Activated naive CD8-positive, alpha-beta T cell (primary cell): Measurements from ENCODE around the gene PLEKHO1.
"Not testable (repeated sequence)": the region's sequence is repeated elsewhere in the genome, so short reads cannot be mapped to it uniquely, and the experiment has no call there.

Experiments used
- H3K27ac Mint-ChIP-seq: one replicate; pipeline ENCODE4 v1.8.0; 2021; ENCODE audit warnings: mixed read lengths
- H3K27me3 Mint-ChIP-seq: one replicate; pipeline ENCODE4 v1.8.0; 2021; ENCODE audit warnings: mixed read lengths
- H3K36me3 Mint-ChIP-seq: one replicate; pipeline ENCODE4 v1.8.0; 2021; ENCODE audit warnings: mixed read lengths
- H3K4me1 Mint-ChIP-seq: one replicate; pipeline ENCODE4 v1.8.0; 2021; ENCODE audit warnings: low read depth, mixed read lengths
- H3K4me3 Mint-ChIP-seq: one replicate; pipeline ENCODE4 v1.8.0; 2021; ENCODE audit warnings: mild to moderate bottlenecking, mixed read lengths
- H3K9me3 Mint-ChIP-seq: one replicate; pipeline ENCODE4 v1.8.0; 2021; ENCODE audit warnings: low read depth, mixed read lengths

The PLEKHO1 gene, protein sequence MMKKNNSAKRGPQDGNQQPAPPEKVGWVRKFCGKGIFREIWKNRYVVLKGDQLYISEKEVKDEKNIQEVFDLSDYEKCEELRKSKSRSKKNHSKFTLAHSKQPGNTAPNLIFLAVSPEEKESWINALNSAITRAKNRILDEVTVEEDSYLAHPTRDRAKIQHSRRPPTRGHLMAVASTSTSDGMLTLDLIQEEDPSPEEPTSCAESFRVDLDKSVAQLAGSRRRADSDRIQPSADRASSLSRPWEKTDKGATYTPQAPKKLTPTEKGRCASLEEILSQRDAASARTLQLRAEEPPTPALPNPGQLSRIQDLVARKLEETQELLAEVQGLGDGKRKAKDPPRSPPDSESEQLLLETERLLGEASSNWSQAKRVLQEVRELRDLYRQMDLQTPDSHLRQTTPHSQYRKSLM

DNA sequence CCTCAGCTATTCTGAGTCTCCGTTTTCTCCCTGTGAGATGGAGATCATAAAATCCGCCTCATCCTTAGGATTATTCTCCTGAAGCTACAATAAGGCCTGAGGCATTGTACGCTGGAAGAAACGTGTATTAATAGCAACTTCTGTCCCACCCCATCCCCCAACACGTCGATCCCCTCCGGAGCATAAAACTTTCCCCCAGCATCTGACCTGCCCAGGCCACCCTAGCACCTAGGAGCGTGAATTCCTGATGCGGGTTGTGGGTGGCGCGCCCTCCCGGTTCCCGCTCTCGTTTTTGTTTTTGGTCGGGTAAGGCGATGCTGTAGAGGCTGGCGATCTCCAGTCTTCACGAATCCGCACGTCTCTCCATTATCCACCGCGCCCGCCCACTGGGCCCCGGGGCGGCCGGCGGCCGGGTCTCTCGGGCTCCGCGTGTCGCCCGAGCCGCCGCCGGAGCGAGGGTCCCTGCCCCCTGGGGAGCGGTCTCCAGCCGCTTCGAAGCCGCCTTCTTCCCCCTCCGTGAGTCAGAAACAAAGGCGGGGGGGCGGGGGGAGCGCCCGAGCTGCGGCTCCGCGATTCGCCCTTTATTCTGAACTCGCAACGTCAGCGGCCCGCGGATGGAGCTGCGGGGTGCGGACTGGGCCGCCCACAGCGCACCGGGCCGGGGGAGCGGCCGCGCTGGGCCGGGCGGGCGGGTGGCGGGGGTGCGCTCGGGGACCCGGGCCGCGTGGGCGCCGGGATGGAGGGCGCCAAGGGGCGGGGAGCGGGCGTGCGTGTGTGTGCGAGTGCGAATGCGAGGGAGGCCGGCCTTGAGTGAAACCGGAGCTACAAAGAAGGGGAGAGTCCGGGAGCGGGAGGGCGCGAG, at the start of gene PLEKHO1:
Gene PLEKHO1 (plus strand): TSS at position 646 of the 862 bp plus-strand sequence. CDS start 342 bp downstream, outside the sequence.
- H3K36me3 Mint-ChIP-seq, result peaks cover 5% of the 10 kb centered on the region
- peaks cover 67% of the 10 kb centered on the region for H3K4me1 Mint-ChIP-seq
- peak within 1 kb of the TSS; percentile 91 for H3K27ac Mint-ChIP-seq
- H3K4me3 Mint-ChIP-seq, result peak within 1 kb of the TSS; percentile 94
- no peaks in the 10 kb centered on the region for H3K9me3 Mint-ChIP-seq
- no peaks in the 10 kb centered on the region for H3K27me3 Mint-ChIP-seq

DNA sequence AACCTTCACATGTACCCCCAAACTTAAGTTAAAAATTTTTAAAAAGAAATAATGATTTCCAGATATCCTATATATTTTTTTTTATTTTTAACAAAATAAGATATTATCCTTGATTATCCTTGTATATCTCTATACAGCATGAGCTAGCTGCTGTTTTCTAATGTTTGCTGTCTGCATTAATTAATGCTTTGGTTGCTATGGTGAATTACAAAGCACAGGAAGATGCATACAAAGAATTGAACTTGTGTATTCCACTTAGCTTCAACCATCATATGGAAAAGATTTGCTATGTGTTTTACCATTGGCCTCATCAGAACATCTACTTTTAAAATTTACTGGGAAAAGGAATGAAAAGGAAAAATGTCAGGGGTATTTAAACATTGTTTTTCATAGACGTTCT, 46.7 kb upstream of the PLEKHO1 start:
- Mint-ChIP-seq H3K4me3 (no peak overlapping the region), H3K27ac (no peak overlapping the region)

DNA sequence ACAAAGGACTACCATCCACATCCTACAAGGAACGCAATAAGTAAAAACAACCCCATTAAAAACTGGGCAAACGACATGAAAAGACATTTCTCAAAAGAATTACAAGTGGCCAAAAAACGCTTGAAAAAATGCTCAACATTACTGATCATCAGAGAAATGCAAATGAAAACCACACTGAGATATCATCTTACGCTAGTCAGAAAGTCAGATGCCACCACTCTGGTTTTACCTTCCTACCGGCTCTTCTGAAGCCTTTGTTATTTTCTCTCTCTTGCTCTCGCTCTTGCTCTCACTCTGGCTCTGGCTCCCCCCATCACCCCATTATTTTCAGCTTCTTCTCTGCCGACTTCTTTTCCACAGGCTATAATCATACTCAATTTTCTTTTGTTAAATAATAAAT, 43.4 kb upstream of the PLEKHO1 start:
- Mint-ChIP-seq H3K27ac (peak overlapping the region; percentile 85), H3K4me3 (peak overlapping the region; percentile 65), H3K4me1 (peaks cover 81% of the 10 kb centered on the region), H3K36me3 (peaks cover 12% of the 10 kb centered on the region), H3K27me3 (no peaks in the 10 kb centered on the region), H3K9me3 (peaks cover 8% of the 10 kb centered on the region)

More for the DNA sequence above, 46.7 kb upstream of the PLEKHO1 start:
- Mint-ChIP-seq H3K9me3 (peaks cover 8% of the 10 kb centered on the region), H3K36me3 (peaks cover 16% of the 10 kb centered on the region), H3K4me1 (peaks cover 53% of the 10 kb centered on the region), H3K27me3 (no peaks in the 10 kb centered on the region)

DNA sequence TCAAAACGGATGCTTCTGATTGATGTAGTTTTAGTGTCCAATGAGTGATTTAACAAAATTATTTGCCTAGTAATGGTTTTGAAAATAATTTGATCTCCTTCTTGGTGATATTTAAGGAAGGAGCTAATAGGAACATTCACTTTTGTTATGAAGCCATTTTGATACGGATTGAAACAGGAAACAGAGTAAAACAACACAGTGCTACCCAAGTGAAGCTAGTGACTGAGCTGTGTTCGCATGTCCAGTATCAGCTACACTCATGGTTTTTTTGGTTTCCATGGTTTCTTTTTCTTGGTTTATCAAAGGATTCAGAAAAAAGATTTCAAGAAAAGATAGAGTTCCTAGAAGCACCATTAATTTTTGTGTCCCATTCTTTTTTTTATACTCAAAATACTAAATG, 40.1 kb upstream of the PLEKHO1 start:
- Mint-ChIP-seq H3K36me3 (peaks cover 14% of the 10 kb centered on the region), H3K27me3 (no peaks in the 10 kb centered on the region), H3K9me3 (peaks cover 8% of the 10 kb centered on the region), H3K4me1 (peaks cover 72% of the 10 kb centered on the region), H3K27ac (peak overlapping the region; percentile 85), H3K4me3 (peak overlapping the region; percentile 78)

DNA sequence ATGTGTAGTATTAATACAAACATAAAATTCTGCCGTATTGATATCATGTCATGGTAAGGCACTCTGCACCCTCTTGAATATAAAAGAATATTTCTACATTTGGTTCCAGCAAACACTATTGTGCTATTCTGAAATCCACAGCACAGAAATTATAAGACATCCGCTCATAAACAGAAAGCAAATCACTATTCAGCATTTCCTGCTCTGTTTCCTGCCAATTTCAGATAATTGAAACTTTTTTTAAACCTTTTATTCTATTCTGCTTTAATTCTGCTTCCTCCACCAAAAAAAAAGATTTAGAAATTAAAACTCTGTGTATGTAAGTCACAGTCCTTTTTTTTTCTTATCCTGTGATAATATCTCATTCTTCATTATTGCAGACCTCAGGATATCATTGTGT, 39.6 kb upstream of the PLEKHO1 start:
- H3K27ac Mint-ChIP-seq, result peak overlapping the region; percentile 85
- no peaks in the 10 kb centered on the region for H3K27me3 Mint-ChIP-seq
- H3K9me3 Mint-ChIP-seq, result peaks cover 9% of the 10 kb centered on the region
- peaks cover 14% of the 10 kb centered on the region for H3K36me3 Mint-ChIP-seq
- peaks cover 69% of the 10 kb centered on the region for H3K4me1 Mint-ChIP-seq
- peak overlapping the region; percentile 78 for H3K4me3 Mint-ChIP-seq

DNA sequence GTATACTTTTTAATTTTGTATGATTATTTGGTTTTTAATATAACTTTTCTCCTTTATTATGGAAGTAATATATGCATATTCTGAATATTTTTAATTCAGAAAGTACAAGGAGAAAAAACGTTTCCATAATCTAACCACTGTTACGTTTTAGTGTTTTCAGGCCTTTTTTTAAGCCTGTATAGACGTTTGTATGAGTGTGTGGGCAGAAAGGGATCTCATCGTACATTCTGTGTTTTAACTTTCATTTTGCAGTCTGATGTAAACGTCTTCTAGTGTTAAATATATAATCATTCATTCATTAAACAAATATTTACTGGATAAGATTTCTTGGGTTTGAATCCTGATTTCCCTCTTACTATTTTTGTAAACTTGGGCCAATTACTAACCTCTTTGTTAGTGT, 38.0 kb upstream of the PLEKHO1 start:
- Mint-ChIP-seq H3K27ac (peak overlapping the region; percentile 28), H3K9me3 (peaks cover 6% of the 10 kb centered on the region), H3K4me3 (no peak overlapping the region), H3K4me1 (peaks cover 54% of the 10 kb centered on the region), H3K27me3 (no peaks in the 10 kb centered on the region), H3K36me3 (peaks cover 18% of the 10 kb centered on the region)

DNA sequence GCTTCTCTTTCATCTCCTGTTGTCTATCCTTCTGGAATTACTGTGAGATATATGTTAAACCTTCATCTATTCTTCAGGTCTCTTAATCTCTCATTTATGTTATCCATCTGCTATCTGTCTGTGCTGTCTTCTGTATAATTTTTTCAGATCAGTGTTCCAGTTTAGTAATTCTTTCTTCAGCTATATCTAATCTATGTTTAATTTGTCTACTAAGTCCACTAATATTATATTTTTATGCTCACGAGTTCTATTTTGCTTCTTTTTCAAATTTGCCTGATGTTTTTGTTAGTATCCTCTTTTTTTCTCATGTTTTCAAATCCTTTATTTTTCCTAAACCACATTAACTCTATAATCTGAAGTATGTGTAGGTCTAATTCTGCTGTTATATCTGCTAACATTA, 34.6 kb upstream of the PLEKHO1 start:
- H3K27me3 Mint-ChIP-seq, result no peaks in the 10 kb centered on the region
- H3K4me3 Mint-ChIP-seq, result no peak overlapping the region
- no peak overlapping the region for H3K27ac Mint-ChIP-seq
- peaks cover 18% of the 10 kb centered on the region for H3K36me3 Mint-ChIP-seq
- peaks cover 6% of the 10 kb centered on the region for H3K9me3 Mint-ChIP-seq
- H3K4me1 Mint-ChIP-seq, result peaks cover 24% of the 10 kb centered on the region

DNA sequence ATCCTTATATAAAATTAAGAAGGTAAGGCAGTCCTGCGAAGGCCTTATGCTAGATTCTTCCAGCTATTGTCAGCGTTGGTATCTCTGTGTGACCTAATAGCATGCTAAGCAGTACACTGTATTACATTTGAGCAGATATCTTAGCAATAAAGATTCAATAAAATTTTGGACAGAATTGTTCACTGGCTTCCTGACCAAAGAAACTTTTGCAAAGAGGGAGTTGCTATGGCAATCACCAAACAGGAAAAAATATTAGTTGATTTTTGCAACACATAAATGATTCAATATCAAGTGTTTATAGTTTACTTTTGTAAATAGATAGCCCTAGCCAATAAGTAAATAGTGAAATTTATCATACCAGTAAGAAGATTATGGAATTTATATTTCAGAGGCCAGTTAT, 31.0 kb upstream of the PLEKHO1 start:
- no peaks in the 10 kb centered on the region for H3K27me3 Mint-ChIP-seq
- H3K9me3 Mint-ChIP-seq, result peaks cover 6% of the 10 kb centered on the region
- H3K36me3 Mint-ChIP-seq, result peaks cover 24% of the 10 kb centered on the region
- H3K4me3 Mint-ChIP-seq, result no peak overlapping the region
- peaks cover 4% of the 10 kb centered on the region for H3K4me1 Mint-ChIP-seq
- no peak overlapping the region for H3K27ac Mint-ChIP-seq

DNA sequence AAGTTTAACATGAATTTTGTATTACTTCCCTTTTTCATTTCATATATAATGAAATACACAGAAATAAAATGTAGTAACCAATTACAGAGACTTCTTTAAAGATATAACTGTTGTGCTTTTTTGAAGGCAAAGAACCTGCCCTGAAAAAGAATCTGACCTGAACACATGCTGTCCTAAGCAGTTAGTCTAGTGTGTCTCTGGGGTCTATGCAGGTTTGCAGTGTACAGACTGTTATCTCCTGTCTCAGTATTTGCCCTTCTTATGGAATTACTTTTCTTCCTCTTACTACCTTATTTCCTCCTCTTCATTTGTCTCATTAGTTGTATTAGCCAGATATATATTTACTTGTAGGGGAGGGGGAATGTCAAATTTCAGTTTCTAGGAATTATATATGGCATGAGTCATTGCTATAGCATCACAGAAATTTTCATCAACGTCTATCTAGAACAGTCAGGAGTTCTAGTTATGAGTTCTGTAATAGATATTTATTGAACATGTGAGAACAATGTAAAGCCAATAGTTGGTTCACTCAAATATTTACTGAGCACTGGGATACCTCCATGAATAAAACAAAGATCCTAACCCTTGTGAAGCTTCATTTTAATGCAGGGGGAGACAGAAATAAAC, 28.4 kb upstream of the PLEKHO1 start:
- Mint-ChIP-seq H3K27ac (no peak overlapping the region), H3K9me3 (no peaks in the 10 kb centered on the region), H3K4me3 (no peak overlapping the region), H3K4me1 (peaks cover 4% of the 10 kb centered on the region), H3K36me3 (peaks cover 10% of the 10 kb centered on the region), H3K27me3 (no peaks in the 10 kb centered on the region)

DNA sequence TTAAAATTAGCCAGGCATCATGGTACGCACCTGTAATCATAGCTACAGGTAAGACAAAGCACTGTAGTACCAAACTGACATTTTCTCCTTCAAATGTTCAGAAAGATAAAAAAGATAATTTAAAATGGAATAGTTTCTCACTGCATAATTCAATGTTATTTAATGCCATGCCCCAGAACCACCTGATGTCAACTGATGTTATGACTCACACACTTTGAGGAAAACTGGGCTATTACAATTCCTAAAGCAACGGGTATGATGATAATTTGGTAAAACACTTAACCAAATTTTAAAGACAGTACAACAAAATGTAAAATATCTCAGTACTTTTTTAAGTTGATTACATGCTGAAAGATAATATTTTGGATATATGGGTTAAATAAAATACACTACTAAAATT, 22.9 kb upstream of the PLEKHO1 start:
- Mint-ChIP-seq H3K27me3 (no peaks in the 10 kb centered on the region), H3K9me3 (no peaks in the 10 kb centered on the region), H3K27ac (no peak overlapping the region), H3K4me1 (peaks cover 10% of the 10 kb centered on the region), H3K36me3 (peaks cover 9% of the 10 kb centered on the region), H3K4me3 (no peak overlapping the region)

DNA sequence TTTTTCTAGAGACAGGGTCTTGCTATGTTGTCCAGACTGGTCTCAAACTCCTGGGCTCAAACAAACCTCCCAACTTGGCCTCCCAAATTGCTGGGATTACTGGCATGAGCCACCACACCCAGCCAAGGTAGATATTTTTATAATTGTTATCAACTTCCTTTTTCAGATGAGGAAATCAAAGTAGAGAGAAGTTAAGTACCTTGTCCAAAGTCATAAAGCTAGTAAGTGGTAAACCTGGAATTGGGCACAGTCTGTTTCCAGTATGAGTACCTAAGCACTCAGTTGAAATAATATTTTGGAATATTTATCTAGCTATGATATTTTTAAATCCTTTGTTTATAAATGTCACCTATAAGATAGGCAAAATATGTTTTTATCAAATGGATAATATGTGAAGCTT, 22.3 kb upstream of the PLEKHO1 start:
- H3K4me1 Mint-ChIP-seq, result peaks cover 10% of the 10 kb centered on the region
- H3K36me3 Mint-ChIP-seq, result peaks cover 8% of the 10 kb centered on the region
- H3K4me3 Mint-ChIP-seq, result no peak overlapping the region
- H3K27ac Mint-ChIP-seq, result no peak overlapping the region
- no peaks in the 10 kb centered on the region for H3K9me3 Mint-ChIP-seq
- H3K27me3 Mint-ChIP-seq, result no peaks in the 10 kb centered on the region

DNA sequence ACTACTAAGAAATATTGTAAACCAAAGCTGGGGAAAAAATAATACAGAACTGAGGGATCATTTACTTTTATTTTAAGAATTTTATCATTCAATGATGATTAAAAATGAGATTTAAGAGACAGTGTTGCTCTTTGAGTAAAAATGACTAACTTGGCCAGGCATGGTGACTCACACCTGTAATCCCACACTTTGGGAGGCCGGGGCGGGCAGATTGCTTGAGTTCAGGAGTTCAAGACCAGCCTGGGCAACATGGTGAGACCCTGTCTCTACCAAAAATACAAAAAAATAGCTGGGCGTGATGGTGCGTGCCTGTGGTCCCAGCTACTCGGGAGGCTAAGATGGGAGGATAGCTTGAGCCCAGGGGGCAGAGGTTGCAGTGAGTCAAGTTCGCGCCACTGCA, 21.8 kb upstream of the PLEKHO1 start:
- no peaks in the 10 kb centered on the region for H3K9me3 Mint-ChIP-seq
- H3K27me3 Mint-ChIP-seq, result no peaks in the 10 kb centered on the region
- H3K4me3 Mint-ChIP-seq, result no peak overlapping the region
- peaks cover 8% of the 10 kb centered on the region for H3K36me3 Mint-ChIP-seq
- no peak overlapping the region for H3K27ac Mint-ChIP-seq
- peaks cover 10% of the 10 kb centered on the region for H3K4me1 Mint-ChIP-seq

DNA sequence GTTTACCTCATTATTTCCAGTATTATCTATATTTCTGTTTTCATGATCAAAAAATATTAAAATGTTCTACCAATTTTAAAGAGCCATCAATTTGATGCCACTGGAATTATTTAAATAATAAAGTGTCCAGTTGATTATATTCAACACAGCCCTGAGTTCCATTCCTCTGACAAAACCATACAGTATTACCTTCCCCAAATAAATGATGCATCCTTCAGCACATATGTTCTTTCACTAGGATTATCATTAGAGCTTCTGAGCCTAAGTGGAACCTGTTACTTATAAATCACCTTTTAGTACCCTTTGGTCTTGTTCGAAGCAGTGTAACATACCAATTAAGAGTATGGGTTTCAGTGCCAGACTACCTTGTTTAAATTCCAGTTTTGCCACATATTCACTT, 17.3 kb upstream of the PLEKHO1 start:
- Mint-ChIP-seq H3K27ac (no peak overlapping the region), H3K4me3 (no peak overlapping the region), H3K9me3 (no peaks in the 10 kb centered on the region), H3K36me3 (peaks cover 11% of the 10 kb centered on the region), H3K27me3 (no peaks in the 10 kb centered on the region), H3K4me1 (peaks cover 5% of the 10 kb centered on the region)

DNA sequence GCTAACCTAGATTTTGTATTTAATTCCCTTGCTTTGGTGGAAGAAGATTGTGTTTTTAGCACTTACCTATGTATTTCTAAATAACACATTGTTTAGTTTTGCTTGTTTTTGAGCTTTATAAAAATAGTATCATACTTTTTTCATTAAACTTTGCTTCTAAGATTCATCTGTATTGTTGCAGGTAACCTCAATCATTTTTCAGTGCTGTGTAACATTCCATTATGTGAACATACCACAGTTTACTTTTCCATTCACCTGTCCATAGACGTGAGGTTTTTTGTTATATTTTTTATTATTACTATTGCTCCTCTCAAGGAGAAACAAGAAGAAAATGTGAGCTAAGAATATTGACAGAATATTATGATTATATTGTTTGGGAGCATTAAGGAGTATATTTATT, 15.2 kb upstream of the PLEKHO1 start:
- H3K4me3 Mint-ChIP-seq, result no peak overlapping the region
- no peak overlapping the region for H3K27ac Mint-ChIP-seq
- H3K4me1 Mint-ChIP-seq, result no peaks in the 10 kb centered on the region
- H3K9me3 Mint-ChIP-seq, result no peaks in the 10 kb centered on the region
- H3K36me3 Mint-ChIP-seq, result peaks cover 9% of the 10 kb centered on the region
- H3K27me3 Mint-ChIP-seq, result no peaks in the 10 kb centered on the region

DNA sequence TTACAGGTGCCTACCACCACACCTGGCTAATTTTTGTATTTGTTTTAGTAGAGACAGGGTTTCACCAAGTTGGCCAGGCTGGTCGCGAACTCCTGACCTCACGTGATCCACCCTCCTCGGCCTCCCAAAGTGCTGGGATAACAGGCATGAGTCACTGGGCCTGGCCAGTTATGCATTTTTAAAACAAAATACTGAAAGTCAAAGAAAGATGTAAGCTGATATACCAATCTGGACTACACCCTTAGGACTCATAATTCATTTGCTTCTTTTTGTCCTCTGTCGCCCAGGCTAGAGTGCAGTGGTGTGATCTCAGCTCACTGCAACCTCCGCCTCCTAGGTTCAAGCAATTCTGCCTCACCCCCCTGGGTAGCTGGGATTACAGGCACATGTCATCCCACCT, 14.3 kb upstream of the PLEKHO1 start:
- H3K36me3 Mint-ChIP-seq, H3K27ac Mint-ChIP-seq, H3K27me3 Mint-ChIP-seq, H3K9me3 Mint-ChIP-seq, H3K4me1 Mint-ChIP-seq, H3K4me3 Mint-ChIP-seq: not testable (repeated sequence)
